Common myeloid progenitor, CD34-positive (primary cell): ENCODE results near the gene DCTN2.

Experiments
- CTCF ChIA-PET: fragments of 350-600 bp; sonication (Branson Sonifier 250); formaldehyde crosslinking; loops from one replicate; lab custom pipeline; 2021; ENCODE audit warnings: antibody characterized with exemption; lab: Charles Lee
- POLR2A ChIA-PET: fragments of 350-600 bp; sonication (Branson Sonifier 250); formaldehyde crosslinking; loops from one replicate; lab custom pipeline; 2021; ENCODE audit warnings: antibody characterized with exemption; lab: Charles Lee
- DNase-seq, 3 donors: peaks; one replicate each; pipeline versions ENCODE4 v3.0.0 to v3.0.0-alpha.2; 2013
- H3K27ac ChIP-seq, 2 experiments: 1 replicate in 1 of 2; 2 replicates in 1 of 2; pipeline ENCODE4 v1.7.0; 2013; ENCODE audit warnings: inconsistent platforms in 2 of 2, low read length in 2 of 2, mild to moderate bottlenecking in 2 of 2, low read depth in 1 of 2, moderate library complexity in 1 of 2; ENCODE audit not compliant: severe bottlenecking in 2 of 2, insufficient read depth in 1 of 2, poor library complexity in 1 of 2
- H3K27me3 ChIP-seq, 5 experiments: replicated peaks in 2 of 5; 1 replicate in 3 of 5; 2 replicates in 2 of 5; pipeline versions ENCODE4 v1.6.1 to v1.7.0; 2013; ENCODE audit warnings: low read length in 4 of 5, mild to moderate bottlenecking in 2 of 5, moderate library complexity in 2 of 5, inconsistent platforms in 1 of 5; ENCODE audit not compliant: insufficient read depth in 5 of 5, control insufficient read depth in 4 of 5
- H3K36me3 ChIP-seq, 4 experiments: 1 replicate in 2 of 4; 2 replicates in 2 of 4; pipeline versions ENCODE4 v1.6.1 to v1.7.0; 2013; ENCODE audit warnings: low read length in 3 of 4, control low read depth in 1 of 4, mild to moderate bottlenecking in 1 of 4; ENCODE audit not compliant: control insufficient read depth in 4 of 4, insufficient read depth in 4 of 4
- H3K4me1 ChIP-seq, 4 experiments: 1 replicate in 3 of 4; 2 replicates in 1 of 4; pipeline versions ENCODE4 v1.6.1 to v1.7.1; 2013; ENCODE audit warnings: low read length in 3 of 4, mild to moderate bottlenecking in 3 of 4, control low read depth in 1 of 4, inconsistent platforms in 1 of 4, moderate library complexity in 1 of 4; ENCODE audit not compliant: control insufficient read depth in 4 of 4, insufficient read depth in 4 of 4; ENCODE audit errors: control extremely low read depth in 1 of 4
- H3K4me3 ChIP-seq, 7 experiments: 1 replicate in 4 of 7; 2 replicates in 3 of 7; pipeline versions ENCODE4 v1.5.1 to v1.7.0; 2013; ENCODE audit warnings: mild to moderate bottlenecking in 7 of 7, low read length in 6 of 7, moderate library complexity in 6 of 7, inconsistent platforms in 2 of 7, low read depth in 2 of 7, control low read depth in 1 of 7; ENCODE audit not compliant: insufficient read depth in 4 of 7, control insufficient read depth in 1 of 7; ENCODE audit errors: extremely low read depth in 1 of 7
- H3K9me3 ChIP-seq, 5 experiments: 1 replicate in 4 of 5; 2 replicates in 1 of 5; pipeline versions ENCODE4 v1.6.1 to v1.7.1; 2013; ENCODE audit warnings: low read length in 4 of 5, mild to moderate bottlenecking in 2 of 5, inconsistent platforms in 1 of 5, low read depth in 1 of 5, moderate library complexity in 1 of 5; ENCODE audit not compliant: control insufficient read depth in 4 of 5, insufficient read depth in 2 of 5; ENCODE audit errors: control extremely low read depth in 1 of 5
- WGBS: methylation state at CpG from one replicate; pipeline ENCODE4 v1.1.5; 2013; ENCODE audit not compliant: insufficient coverage; 5-methylcytosine and 5-hydroxymethylcytosine counted together

DCTN2 gene

DNA sequence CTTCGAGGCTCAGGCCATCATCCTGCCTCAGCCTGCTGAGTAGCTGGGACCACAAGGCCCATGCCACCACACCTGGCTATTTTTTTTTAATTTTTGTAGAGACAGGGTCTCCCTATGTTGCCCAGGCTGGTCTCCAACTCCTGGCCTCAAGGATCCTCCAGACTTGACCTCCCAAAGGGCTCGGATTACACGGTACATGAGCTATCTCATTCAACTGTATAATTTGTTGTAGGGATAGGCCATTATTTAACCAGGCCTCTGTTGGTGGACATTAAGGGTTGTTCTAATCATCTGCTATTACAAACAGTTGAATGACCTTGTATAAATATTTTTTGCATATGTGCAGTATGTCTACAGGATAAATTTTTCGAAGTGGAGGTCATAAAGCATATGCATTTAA, 11.9 kb upstream of the DCTN2 start:
- 100% methylated on average over 1 of the region's 4 CpGs for WGBS

DNA sequence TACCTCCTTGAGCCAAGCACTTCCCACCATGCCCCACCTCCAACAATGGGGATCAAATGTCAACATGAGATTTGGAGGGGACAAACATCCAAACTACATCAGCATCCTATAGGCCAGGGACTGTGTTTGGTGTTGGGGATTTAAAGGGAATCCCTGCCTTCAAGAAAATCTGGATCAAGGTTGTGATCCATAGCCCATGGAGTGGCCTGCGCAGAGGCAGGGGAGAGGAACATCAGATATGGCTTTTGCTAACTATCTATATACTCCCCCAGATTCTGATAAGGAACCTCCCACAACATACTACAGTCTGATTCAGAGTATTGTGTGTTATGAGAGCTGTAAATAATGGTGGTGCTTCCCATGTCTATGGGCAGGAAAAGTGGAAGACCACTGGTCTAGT, 7.9 kb upstream of the DCTN2 start:
- no peak overlapping the region for H3K4me3 ChIP-seq
- no peaks in the 10 kb centered on the region for H3K9me3 ChIP-seq
- POLR2A ChIA-PET: no interaction called here
- no peaks in the 10 kb centered on the region for H3K36me3 ChIP-seq
- peaks cover 0 to 8% (median 3%) of the 10 kb centered on the region in 4 experiments for H3K4me1 ChIP-seq
- H3K27ac ChIP-seq: no peak overlapping the region
- CTCF ChIA-PET: interaction anchor here (0.6 to 1.4 kb wide), 3 partner anchors 9 to 29 kb away, joined by 3 to 5 read pairs (median 3); no protein-coding TSS in a partner anchor
- peaks cover 0 to 22% (median 0%) of the 10 kb centered on the region in 5 experiments for H3K27me3 ChIP-seq
- no CpG with 5 or more reads among the region's 1 CpG for WGBS
- no peak for DNase-seq

More for the DNA sequence above, 11.9 kb upstream of the DCTN2 start:
- Histone ChIP-seq H3K36me3 (no peaks in the 10 kb centered on the region), H3K27me3 (peaks cover 0 to 6% (median 0%) of the 10 kb centered on the region in 5 experiments), H3K27ac (no peak overlapping the region), H3K4me3 (no peak overlapping the region), H3K4me1 (peaks cover 0 to 7% (median 2%) of the 10 kb centered on the region in 4 experiments), H3K9me3 (no peaks in the 10 kb centered on the region)
- POLR2A ChIA-PET: no interaction called here
- CTCF ChIA-PET: interaction anchor here (1.0 kb wide), 1 partner anchor 13 kb away, joined by 3 read pairs; no protein-coding TSS in a partner anchor
- DNase-seq: no peak

DNA sequence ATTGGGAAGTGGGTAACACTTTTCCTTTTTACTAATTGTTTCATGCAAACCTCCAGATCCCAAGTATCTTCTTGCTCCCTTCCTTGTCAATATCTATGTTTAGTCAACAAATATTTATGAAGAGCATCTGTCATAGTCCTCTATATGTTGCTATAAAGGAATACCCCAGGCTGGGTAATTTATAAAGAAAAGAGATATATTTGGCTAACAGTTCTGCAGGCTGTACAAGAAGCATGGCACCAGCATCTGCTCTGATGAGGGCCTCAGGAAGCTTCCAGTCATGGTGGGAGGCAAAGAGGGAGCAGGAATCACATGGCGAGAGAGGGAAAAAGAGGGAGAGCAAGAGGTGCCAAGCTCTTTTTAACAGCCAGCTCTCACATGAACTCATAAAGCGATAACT, 7.5 kb upstream of the DCTN2 start:
- H3K9me3 ChIP-seq: no peaks in the 10 kb centered on the region
- H3K27ac ChIP-seq: no peak overlapping the region
- CTCF ChIA-PET: interaction anchor here (0.6 to 1.4 kb wide), 3 partner anchors 9 to 29 kb away, joined by 3 to 5 read pairs (median 3); no protein-coding TSS in a partner anchor
- POLR2A ChIA-PET: no interaction called here
- no peak for DNase-seq
- H3K27me3 ChIP-seq: peaks cover 0 to 24% (median 0%) of the 10 kb centered on the region in 5 experiments
- H3K4me1 ChIP-seq: peaks cover 0 to 11% (median 4%) of the 10 kb centered on the region in 4 experiments
- H3K4me3 ChIP-seq: no peak overlapping the region
- 100% methylated on average over 1 of the region's 2 CpGs for whole genome bisulfite sequencing
- H3K36me3 ChIP-seq: no peaks in the 10 kb centered on the region

DNA sequence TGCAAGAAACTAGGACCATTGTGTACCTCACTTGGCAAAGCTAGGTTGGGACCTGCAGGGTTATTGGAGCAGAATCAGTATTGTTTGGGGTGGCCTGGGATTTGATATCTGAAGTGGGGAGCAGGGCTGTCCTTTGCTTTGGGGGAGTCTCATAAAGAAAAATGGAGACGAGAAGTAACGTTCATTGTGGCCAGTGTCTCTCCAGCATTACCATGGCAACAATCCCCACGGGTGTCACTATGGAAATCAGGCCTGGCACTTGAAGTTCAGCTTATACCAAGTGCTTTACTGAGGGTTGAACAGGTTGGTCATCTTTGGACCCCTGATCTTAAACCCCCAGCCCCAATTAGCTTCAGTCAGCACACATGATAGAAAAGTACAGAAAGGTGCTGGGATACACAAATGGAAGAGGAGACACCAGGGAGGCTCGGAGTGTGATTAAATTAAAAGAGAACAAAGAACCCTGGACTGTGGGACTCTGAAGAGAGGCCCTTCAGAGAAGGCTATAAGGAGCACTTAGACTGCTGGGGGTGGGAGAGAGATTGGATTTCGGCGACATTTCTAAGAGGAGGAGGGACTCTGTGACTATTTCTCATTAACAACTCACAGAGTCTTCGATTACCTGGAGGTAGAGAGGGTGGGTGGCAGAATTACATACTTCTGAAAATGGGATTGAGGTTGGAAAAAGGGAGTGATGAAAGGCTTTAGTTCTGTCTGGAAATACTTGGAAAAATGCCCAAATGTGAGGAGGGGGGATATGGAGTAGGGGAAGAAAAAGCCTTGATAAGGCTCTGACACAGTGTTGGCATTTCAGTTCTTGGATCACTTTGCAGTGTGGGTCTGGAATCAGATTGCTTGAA, 6.6 kb upstream of the DCTN2 start:
- H3K4me3 ChIP-seq: no peak overlapping the region
- 98% methylated on average over 5 of the region's 7 CpGs for WGBS
- ChIA-PET CTCF (interaction anchor here (1.4 to 2.6 kb wide), 2 partner anchors 30 to 31 kb away, joined by 5 to 12 read pairs; no protein-coding TSS in a partner anchor), POLR2A (interaction anchor here (0.9 kb wide), 1 partner anchor 35 kb away, joined by 4 read pairs; no protein-coding TSS in a partner anchor)
- DNase-seq: no peak
- no peaks in the 10 kb centered on the region for H3K9me3 ChIP-seq
- peaks cover 0 to 13% (median 4%) of the 10 kb centered on the region in 4 experiments for H3K4me1 ChIP-seq
- no peaks in the 10 kb centered on the region for H3K36me3 ChIP-seq
- peaks cover 0 to 29% (median 3%) of the 10 kb centered on the region in 5 experiments for H3K27me3 ChIP-seq
- no peak overlapping the region for H3K27ac ChIP-seq

DNA sequence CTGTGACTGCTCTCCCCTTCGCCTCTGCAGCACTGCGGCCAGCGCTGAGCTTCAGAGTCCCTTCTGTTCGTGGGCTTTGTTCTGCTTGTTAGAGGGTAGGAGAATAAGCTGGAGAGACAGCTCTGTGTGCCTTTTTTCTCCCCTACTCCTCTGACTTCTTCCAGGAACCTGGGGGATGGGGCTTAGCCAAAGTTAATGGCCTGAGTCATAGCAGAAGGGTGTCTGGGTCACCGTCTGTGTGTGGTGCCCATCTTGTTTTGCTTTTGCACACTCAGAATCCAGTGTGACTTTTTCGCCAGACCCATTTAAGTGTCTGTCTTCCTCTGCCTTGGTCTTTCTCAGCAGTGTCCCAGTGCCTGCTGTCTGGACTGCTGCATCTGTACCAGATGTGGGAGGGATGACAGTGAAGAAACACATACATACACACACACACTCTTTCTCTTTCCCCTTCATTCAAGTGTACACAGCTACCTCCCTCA, 5.9 kb upstream of the DCTN2 start:
- H3K27me3 ChIP-seq: peaks cover 0 to 32% (median 6%) of the 10 kb centered on the region in 5 experiments
- no peak overlapping the region for H3K4me3 ChIP-seq
- H3K36me3 ChIP-seq: no peaks in the 10 kb centered on the region
- ChIA-PET POLR2A (interaction anchor here (0.9 kb wide), 1 partner anchor 35 kb away, joined by 4 read pairs; no protein-coding TSS in a partner anchor), CTCF (interaction anchor here (0.9 to 2.6 kb wide), 5 partner anchors 10 to 32 kb away, joined by 3 to 12 read pairs (median 3); no protein-coding TSS in a partner anchor)
- WGBS: 67% methylated on average over 2 of the region's 6 CpGs
- peak overlapping the region in 1 of 2 experiments; percentile 45 for H3K27ac ChIP-seq
- DNase-seq: peak in 1 of 3 donors; percentile 5
- no peaks in the 10 kb centered on the region for H3K9me3 ChIP-seq
- peaks cover 0 to 13% (median 4%) of the 10 kb centered on the region in 4 experiments for H3K4me1 ChIP-seq

DNA sequence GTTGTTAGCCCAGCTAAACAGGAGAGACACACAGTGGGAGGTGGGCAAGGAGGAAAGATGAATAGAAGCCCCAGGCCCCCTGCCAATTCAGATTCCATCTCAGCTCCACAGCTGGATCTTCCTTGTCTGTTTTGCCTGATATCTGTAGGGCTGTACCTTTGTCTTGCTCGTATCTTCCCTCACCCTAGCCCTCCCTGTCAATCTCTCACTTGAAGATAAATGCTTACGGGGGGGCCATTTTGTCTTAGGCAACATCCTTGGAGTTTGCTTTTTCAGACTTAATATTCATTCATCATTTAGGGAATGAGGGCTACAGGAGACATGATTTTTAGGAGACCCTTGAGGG, 5.3 kb upstream of the DCTN2 start:
- no peaks in the 10 kb centered on the region for H3K9me3 ChIP-seq
- H3K27ac ChIP-seq: peak overlapping the region in 1 of 2 experiments; percentile 45
- no peaks in the 10 kb centered on the region for H3K36me3 ChIP-seq
- WGBS: 88% methylated on average over 1 of the region's 2 CpGs
- CTCF ChIA-PET: interaction anchor here (0.9 to 2.6 kb wide), 5 partner anchors 10 to 32 kb away, joined by 3 to 12 read pairs (median 3); no protein-coding TSS in a partner anchor
- POLR2A ChIA-PET: no interaction called here
- DNase-seq: no peak
- peaks cover 0 to 16% (median 4%) of the 10 kb centered on the region in 4 experiments for H3K4me1 ChIP-seq
- H3K4me3 ChIP-seq: no peak overlapping the region
- H3K27me3 ChIP-seq: peaks cover 0 to 32% (median 6%) of the 10 kb centered on the region in 5 experiments
